ENCODE data around the gene DOCK4.
"Not testable (repeated sequence)": the region's sequence is repeated elsewhere in the genome, so short reads cannot be mapped to it uniquely, and the experiment has no call there.

The DOCK4 gene

DNA sequence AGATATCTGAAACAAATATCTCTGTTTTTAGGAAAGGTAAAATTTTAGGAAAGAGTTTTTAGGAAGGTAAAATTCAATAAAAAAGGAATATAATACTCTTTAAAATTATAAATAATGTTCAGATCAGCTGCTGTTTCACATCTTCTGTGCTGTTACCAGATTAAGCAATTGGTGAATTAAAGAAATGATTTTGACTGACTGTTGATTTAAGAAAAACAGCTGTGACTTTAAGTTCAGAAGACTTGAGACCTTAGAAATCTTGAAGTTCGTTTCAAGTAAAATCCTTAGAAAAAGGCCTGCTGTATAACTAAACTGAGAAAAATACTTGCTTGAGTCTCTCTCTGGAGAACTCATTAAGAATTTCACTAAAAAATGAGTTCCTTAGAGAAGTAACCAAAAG, 250.6 kb downstream of the DOCK4 start:
- no peak for DNase-seq (ENCODE audit: low read depth)

DNA sequence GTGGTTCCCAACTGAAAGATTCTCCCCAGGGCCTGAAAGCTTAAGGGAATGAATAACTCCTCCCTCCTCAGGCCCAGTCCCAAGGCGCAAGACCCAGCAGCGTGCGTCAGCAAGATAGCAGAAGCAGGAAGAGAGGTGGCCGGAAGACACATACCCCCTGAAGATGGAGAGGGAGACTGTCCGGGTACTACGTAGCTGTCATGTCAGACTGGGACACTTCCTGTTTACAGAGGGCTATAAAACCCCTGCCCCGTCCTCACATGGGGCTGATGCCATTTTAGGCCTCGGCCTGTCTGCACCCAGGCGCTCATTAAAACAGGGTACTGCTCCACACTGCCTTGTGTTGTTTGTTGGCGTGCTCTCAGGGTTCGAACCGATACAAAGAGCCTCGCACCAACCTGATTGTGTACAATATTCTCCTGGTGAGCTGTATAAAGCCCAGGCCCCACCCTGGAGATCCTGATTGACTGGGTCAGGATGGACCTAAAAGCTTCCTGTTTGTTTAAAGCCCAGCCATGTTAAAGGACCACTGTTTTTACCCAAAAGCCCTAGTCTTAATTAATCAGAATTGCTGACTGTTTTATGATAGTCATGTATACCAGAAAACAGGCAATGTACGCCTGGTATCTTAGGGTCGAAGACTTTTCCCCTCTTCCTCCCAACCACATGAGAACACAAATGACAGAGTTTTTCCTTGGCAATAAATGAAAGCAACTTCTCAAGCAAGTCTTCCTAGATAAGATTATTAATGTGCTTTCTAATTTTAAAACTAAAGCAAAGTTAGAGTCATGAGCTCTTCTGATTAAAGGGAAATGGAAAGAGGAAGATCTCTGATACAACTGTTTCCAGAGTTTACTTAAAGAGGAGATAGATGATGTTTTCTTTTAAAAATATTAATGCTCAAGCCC, 251.5 kb downstream of the DOCK4 start:
- no peak for DNase-seq (ENCODE audit: low read depth)

DNA sequence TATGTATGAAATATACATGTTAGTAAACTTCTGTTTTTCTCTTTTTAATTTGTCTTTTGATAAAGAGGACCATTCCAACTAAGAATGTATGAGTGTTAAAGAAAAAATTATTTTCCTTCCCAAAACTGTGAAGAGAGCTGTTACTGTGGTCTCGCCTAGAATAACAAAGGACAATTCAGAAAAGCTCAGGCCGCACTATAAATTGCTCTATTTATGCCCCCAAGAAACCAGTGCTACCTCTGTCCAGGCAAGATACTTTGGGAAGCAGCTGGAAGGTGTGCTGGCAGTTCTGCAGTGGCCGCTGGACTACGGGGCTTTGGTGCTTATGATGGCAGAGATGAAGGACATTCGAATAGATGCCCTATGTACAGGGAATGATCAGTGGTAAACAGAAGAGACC, 252.1 kb downstream of the DOCK4 start:
- DNase-seq (ENCODE audit: low read depth), result no peak

DNA sequence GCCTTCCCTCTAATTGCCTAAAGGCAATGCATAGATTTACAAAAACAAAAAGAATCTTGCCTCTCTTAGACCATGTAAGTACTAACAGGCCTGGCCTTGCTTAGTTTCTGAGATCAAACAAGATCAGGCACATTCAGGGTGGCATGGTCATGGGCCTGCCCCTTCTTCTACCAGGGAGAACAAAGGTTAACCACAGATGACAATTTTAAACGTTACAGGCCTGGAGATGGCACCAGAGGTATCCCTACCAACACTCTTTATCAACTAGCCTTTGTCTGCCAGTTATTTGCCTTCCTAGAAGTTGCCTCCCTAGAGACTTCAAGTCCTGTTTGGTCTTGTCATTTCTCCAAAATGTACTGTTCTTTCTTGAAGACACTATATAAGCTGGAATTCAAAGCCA, 252.6 kb downstream of the DOCK4 start:
- DNase-seq (ENCODE audit: low read depth), result no peak

DNA sequence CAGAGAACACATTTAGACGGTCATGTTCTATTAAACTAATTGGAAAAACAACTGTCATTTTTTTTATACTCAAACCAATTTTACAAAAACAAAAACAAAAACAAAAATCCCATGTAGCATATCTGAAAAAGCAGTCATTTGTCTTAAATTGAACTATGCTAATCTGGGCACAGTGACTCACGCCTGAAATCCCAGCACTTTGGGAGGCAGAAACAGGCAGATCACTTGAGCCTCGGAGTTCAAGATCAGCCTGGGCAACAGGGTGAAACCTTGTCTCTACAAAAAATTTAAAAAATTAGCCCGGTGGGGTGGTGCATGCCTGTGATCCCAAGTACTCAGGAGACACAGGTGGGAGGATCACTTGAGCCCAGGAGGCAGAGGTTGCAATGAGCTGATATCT, 253.4 kb downstream of the DOCK4 start:
- no peak for DNase-seq (ENCODE audit: low read depth)

DNA sequence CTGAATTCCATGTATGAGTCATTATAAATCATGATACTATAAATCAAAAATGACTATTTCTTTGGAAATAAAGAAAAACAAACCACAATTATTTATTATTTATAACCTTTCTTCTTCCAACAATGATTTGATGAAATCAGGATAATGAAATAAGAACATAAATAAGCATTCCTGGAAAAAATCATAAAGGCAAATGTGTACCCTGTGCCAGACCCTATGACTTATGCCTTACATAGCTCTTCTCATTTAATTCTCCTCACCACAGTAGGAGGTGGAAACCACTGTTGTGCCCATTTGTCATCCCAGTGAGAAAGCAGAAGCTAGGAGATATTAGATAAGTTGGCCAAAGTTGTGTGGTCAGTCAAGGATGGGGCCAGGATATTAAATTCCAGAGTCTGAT, 255.1 kb downstream of the DOCK4 start:
- DNase-seq (ENCODE audit: low read depth), result no peak

DNA sequence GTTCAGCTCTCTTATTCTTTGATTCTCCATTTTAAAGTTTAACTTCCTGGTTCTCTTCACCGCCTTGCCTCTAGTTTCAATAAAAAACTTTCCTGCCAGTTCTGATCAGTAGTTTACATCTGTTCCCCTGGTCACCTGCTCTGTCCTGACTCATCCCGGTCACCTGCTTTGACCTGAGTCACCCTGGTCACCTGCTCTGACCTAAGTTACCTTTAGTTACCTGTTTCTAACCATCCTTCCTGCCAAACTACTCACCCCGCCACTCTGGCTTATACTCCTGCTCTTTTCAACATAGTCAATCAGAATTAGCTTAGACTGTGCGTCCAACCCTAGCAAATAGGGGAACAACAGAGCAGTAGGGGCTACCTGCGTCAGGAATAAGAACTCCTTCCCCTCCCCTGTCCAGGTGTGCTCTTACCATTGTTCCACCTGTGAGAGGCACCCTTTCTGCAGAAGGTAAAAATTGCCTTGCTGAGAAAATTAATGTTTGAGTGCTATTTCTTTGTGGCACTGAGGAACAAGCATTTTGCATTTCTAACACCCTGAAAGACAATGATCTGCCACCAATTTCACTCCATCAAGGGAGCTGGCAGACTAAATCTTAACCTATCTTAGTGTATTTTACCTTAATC, 263.6 kb downstream of the DOCK4 start:
- DNase-seq (ENCODE audit: low read depth), result no peak

DNA sequence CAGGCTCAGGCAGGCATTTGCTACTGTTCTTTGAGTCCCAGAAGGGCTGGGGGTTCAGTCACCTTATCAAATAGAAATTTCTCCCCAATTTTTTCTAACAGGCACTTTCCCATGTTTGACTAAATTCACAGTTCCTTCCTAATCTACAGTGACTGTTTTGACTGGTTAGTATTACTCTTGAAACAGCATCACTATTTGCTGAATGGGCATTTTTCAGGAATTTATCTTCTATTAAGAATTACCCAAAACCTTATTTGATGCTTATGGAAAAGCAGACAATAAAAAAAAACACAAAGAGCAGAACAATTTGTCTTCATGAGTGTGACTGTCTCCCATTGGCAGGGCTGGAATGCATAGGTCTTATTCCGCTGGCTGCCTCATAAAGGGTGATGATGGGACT, 269.0 kb downstream of the DOCK4 start:
- no peak for DNase-seq (ENCODE audit: low read depth)

DNA sequence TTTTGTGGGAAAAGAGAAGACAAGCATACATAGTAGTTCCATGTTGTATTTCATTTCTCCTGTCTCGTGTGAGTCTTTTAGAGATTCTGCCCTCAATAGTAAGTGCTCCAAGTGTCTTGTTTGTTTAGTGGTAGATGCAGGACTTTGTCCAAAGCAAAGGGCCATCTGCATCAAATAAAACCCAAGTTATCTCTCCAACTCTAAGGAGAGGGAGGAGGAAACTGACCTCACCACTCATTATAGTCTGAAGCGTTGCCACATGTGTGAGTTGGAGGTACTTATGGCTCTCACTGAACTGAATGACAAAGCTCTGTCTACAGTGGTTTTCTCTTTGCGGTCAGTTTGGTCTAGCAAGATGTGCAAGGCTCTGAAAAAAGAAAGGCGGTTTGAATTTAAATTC, 272.6 kb downstream of the DOCK4 start:
- DNase-seq (ENCODE audit: low read depth), result no peak

DNA sequence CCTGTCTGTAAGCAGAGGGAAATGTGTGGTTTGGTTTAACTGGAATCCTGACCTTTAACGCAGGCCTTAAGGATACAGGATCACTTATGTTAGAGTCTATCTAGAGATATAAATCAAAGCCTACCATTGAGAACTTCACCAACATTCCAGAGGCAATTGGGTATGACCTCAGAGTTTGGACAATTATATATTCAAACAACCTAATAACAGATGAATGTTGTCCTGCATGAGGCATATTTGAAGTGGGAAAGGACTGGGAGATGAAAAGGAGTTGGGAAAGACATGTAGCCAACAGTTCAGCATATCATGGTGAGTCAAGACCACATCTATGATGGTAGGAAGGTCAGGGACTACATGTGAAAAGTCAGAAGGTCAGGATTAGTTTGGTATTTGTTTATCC, 274.2 kb downstream of the DOCK4 start:
- no peak for DNase-seq (ENCODE audit: low read depth)

DNA sequence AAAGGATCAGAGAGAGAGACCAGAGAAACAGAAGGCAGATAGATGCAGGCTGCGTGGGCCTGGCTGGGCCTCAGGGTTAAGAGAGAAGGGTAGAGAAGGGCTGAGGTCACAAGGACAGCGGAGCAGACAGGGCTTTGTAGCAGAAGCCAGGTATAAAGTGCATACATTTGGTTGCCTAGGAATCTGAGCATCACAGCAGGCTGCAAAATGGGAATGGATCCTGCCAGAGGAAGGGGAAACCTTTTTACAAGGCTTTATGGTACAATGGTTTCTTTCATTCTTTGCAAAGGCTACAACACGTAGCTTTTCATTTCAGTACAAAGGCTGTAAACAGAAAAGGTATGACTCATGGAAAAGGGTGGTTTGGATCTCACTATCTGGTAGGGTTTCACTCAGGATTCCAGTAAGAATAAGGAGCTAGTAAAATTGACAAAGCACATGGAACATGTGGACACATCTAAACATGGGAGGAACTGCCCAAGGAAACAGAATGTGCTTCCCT, 275.1 kb downstream of the DOCK4 start:
- no peak for DNase-seq (ENCODE audit: low read depth)

DNA sequence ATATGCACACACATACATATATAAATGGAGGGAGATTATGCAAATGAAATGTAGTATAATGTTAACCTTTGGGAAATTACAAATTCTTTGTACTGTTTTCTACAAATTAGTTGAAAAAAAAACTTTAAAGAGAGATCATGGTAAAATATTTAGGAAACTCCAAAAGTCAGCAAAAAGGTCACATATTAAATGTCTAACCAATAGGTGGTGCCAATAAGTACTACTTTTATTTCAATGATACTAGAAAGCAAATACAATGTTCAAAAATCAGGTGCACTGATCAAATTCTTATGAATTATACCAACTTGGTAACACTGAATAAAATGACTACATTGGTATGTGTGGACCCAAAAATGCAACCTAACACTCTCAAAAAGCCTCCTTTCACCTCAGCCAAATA, 276.9 kb downstream of the DOCK4 start:
- DNase-seq (ENCODE audit: low read depth), result no peak

DNA sequence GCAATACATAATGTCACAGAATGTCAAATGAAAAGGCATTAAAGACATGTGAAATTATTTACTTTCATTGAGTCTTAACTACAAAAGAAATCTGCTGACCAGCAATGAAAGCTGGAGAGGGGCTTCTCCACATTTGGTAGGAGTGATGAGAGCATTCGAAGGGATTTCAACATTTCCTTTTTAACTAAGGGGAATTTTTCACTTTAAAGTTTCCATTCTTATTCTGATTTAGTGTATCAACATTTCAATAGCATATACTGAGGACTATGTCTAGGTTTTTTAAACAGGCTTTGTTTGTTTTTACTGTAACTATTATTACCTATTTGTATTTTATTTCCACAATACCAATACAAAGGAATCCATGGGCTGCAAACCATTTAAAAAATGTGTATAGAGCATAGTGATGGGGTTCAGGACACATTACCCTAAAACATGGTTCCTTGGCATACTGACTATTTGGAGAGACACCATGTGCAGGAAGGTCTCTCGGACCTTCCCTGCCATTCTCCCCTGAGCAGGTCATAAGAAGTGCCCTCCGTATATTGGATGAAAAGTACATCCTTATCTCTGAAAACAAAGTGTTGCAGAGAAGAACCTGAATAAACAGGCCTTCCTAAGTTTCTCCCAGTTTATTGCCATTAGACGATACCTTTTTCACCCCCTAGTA, 278.7 kb downstream of the DOCK4 start:
- DNase-seq (ENCODE audit: low read depth), result no peak

DNA sequence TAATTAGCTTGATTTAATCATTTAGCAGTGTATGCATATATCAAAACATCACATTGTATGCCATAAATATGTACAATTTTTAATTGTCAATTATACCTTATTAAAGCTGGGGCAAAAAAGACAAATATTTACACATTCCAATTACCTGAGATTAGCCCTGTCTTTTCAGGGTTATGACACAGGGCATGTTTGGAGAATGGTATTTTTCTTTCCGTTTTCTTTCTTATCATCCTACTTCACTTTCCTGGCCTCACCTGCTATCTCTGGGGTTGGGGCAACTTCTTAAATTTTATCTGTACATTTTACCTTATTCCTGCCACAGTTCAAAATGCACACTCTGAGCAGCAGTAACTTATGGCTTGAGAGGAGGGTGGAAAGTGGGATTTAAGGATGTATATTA, 285.9 kb downstream of the DOCK4 start:
- no peak for DNase-seq (ENCODE audit: low read depth)

DNA sequence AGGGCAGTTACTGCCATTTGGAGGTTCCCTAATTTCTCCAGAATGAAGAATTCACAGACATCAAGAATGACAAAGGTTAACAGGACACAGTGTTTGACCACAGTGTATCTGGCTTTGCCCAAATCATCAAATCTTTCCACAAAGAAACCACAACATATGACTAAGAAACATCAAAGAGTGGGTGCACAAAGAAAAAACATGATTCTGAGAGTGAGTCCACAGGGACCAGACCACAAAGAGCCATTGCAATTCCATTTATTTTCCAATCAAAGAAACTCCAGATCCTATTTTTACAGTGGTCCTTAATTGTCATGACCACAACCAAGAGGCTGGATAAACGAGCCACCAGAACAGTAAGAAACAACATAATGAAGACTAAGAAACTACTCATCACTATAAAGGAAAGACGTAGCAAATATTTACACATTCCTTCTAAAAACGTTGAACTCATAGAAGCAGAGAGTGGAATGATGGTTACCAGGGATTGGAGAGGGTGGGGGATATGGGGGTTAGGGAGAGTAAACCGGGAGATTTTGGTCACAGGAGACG, 286.5 kb downstream of the DOCK4 start:
- no peak for DNase-seq (ENCODE audit: low read depth)

DNA sequence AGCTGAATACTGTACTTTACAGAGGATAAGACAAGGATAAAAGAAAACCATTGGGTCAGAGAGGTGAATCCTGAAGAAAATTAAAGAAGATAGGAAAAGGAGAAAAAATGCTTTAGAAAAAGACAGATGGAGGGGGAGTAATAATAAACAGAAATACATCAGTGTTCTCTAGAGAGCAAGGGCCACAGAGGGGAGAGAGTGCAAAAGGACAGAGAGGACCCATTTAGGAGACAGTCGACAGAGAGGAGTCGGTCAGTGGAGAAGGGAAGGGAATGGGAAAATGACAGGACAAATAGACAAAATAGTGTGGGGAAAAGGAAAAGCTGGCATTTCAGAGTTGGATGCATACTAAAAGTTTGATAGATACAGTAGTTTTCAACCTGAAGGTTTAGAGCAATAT, 287.0 kb downstream of the DOCK4 start:
- no peak for DNase-seq (ENCODE audit: low read depth)

DNA sequence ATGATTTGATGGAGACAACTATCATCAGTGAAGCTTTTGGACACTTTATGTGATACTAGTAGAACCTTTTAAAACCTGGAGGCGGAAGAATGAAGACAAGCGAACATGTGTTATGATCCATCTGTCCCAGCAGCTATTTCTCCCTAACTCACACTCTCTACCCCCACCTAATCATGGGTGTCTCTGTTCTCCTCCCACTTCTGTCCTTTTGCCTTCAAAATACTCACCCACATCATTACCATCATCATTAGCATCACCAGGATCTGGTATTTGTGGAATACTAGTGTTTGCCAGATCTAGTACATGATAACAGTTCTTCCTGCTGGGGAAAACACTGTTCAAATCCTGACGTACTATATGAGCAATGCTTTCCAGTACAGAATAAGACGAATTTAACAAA, 287.7 kb downstream of the DOCK4 start:
- DNase-seq (ENCODE audit: low read depth), result no peak

DNA sequence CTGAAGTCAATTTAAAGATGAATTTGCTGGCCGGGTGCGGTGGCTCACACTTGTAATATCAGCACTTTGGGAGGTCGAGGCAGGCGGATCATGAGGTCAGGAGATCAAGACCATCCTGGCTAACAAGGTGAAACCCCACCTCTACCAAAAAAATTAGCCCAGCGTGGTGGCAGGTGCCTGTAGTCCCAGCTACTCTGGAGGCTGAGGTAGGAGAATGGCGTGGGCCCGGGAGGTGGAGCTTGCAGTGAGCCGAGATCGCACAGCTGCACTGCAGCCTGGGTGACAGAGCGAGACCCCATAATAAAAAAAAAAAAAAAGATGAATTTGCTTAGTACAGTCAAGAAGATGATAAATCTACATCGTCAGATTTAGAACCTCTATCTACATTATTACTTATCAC, 288.8 kb downstream of the DOCK4 start:
- DNase-seq (ENCODE audit: low read depth), result not testable (repeated sequence)

DNA sequence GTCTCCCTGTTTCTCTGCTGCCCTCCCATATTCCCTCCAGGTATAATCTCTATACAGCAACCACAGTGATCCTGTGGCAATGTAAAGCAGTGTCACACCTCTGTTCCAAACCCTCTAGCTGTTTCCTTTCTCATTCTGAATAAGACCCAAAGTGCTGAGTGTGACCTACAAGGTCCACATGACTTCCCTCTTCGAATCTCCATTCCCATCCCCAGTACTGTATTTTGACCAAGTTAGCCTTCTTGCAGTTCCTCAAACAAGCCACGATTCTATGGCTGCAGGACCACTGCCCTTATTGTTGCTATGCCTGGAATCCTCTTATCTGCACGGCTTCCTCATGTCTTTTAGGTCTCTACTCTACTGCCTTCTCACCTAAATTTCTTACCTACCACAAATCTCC, 291.9 kb downstream of the DOCK4 start:
- no peak for DNase-seq (ENCODE audit: low read depth)

DNA sequence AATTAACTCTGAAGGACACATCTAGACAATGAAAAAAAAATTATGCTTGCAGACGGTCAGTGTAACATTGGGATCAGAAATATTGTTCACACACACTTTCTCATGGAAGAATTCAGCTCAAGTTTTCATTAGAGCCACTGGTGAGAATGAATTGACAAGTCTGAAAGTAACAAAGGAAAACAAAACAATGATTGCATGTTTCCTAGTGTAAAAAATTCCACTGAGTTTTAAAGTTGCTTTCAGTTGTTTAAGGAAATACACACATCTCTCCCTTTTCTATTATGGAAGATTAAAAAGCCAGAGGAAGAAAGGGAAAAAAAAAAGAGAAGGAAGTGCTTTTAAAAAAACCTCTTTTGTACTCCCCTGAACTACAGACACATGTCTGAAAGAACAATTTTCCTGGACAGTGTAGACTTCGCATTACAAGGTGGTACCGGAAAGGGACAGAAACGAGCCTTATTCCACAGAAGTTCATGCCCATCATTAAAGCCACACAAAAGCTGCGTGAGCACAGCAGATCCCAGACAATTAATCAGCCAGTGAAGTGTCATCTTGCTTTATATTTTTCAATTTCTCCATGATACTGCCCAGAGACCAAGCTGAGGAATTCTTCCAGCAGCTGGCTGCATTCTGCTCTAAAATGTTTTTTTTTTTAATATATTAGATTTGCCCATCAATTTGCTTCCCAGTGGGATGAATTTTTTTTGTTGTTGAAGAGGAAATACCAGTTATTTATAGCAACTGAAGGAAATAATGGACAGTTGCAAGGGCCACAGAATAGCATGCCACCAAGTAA, 294.8 kb downstream of the DOCK4 start:
- no peak for DNase-seq (ENCODE audit: low read depth)

DNA sequence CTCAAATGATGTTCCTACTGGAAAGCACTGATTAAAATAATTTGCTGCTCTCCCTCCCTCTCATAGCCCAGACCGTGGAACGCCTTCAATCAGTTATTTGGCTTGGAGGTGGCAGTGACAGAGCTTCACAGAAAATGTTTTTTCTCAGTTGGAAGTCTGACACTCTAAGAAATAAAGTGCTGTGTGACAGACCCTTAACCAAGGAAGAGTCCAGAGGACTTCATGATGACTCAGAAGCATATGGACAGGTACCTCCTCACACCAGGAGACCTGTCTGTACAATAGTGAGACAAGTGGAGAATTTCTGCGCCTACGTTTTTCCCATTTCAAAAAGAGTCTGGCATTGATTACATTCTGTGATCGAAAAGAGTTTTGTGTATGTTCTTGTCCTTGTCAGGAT, 295.5 kb downstream of the DOCK4 start:
- DNase-seq (ENCODE audit: low read depth), result no peak

DNA sequence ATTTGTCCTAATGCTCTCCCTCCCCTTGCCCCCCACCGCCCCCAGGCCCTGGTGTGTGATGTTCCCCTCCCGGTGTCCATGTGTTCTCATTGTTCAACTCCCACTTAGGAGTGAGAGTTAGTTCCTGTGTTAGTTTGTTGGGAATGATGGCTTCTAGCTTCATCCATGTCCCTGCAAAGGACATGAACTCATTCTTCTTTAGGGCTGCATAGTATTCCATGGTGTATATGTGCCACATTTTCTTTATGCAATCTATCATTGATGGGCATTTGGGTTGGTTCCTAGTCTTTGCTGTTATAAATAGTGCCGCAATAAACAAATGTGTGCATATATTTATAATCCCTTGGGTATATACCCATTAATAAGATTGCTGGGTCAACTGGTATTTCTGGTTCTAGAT, 297.5 kb downstream of the DOCK4 start:
- not testable (repeated sequence) for DNase-seq (ENCODE audit: low read depth)
